Measurements from ENCODE around the gene TNFSF13B.
"Not testable (repeated sequence)": the region's sequence is repeated elsewhere in the genome, so short reads cannot be mapped to it uniquely, and the experiment has no call there.

The TNFSF13B gene, protein sequence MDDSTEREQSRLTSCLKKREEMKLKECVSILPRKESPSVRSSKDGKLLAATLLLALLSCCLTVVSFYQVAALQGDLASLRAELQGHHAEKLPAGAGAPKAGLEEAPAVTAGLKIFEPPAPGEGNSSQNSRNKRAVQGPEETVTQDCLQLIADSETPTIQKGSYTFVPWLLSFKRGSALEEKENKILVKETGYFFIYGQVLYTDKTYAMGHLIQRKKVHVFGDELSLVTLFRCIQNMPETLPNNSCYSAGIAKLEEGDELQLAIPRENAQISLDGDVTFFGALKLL

DNA sequence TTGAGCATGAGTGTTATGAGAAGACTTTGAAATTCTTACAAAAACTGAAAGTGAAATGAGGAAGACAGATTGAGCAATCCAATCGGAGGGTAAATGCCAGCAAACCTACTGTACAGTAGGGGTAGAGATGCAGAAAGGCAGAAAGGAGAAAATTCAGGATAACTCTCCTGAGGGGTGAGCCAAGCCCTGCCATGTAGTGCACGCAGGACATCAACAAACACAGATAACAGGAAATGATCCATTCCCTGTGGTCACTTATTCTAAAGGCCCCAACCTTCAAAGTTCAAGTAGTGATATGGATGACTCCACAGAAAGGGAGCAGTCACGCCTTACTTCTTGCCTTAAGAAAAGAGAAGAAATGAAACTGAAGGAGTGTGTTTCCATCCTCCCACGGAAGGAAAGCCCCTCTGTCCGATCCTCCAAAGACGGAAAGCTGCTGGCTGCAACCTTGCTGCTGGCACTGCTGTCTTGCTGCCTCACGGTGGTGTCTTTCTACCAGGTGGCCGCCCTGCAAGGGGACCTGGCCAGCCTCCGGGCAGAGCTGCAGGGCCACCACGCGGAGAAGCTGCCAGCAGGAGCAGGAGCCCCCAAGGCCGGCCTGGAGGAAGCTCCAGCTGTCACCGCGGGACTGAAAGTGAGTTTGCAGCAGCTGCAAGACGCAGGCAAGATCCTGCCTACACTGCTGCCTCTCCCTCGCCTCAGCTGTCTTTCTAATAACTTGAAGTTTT, at the start of gene TNFSF13B:
Gene TNFSF13B, plus strand, starts transcription at position 118 of the 728 bp plus-strand sequence. Its CDS starts 178 bp downstream, at position 296.
- DNase-seq, result peak in 1 of 2 donors; percentile 29

DNA sequence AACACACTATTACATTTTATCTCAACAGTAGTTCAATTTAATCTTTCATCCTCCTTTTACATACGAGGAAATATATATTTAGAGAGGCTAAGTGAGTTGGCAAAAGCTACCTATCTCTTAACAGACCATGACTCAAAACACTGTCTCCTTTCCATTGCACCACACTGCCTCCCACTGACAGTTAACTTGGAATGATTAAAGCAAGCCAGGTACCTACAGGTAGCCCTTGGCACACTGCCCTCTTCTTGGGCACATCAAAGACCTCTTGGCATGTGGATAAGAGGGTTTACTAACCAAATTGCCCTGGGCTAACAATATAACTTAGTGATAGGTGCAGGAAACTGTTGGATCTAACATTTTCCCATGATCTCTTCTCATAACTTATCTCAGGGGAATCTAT, 49.5 kb upstream of the TNFSF13B start:
- DNase-seq, result no peak

DNA sequence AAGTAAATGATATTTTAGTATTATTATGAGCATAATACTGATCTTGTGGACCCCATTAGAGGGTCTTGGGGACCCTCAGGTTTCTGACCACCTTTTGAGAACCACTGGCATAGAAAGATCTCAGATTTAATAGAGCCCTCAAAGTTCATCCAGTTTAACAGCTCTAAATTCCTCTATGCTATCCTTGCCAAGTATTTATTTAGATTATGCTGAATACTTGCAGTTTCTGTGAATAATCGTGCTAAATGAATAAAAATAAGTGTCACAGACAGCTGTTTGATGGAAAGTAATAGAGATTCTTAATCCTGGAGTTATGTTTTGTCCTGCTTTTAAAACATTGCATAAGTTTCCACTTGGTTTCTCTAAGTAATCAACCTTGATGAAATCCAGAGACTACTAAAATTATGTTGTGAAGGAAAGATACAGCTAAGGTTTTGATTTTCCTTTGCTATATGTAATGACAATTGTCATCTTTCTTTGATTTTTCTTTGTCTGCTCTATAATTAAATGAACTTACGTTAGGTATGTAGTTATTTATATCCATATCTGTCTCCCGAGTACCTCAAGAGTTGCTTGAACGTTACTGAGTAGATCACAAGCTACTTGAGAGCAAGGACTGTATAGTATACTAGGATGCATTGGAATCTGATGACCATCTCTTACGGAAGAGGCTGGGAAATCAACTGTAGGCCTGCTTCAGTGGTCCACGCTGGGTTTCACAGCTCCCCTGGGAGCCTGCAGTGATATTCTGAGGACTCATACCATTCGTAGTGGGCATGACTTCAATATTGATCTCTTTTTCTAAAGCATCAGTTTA, 45.6 kb upstream of the TNFSF13B start:
- no peak for DNase-seq

DNA sequence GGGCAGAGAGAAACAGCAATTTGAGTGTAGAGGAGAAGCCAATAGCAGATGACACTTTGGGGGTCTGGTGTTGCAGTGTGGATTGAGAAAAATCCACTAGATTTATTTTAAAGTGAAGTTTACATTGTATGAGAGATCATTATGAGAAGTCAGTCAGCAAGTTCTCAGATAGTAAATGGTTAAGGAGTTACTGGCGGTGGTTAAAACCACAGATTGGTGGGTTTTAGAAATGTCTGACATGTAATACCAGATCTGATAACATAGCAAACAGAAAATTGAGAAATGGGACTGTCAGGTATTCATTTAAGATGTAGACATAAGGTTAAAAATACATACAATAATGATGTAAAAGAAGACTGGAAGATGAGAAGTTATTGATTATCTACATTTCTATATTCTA, 44.1 kb upstream of the TNFSF13B start:
- DNase-seq, result no peak

DNA sequence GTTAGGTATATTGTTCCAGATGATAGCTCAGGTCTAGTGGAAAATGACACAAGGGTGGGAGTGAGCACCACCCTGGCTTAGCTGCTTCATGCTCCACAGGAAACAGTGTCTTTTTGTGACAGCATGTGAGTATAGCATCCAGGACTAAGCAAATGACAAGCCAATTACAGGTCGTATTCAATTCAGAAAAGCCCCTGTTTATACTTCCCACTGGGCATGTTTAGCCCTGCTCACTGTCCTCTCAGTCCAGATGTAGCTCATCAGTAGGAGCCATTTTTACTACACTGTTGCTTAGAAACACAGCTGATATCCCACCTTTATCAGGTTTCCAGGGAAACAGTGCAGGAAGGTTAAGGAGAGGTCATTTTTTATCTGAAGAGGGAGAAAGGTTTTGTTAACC, 43.3 kb upstream of the TNFSF13B start:
- no peak for DNase-seq

DNA sequence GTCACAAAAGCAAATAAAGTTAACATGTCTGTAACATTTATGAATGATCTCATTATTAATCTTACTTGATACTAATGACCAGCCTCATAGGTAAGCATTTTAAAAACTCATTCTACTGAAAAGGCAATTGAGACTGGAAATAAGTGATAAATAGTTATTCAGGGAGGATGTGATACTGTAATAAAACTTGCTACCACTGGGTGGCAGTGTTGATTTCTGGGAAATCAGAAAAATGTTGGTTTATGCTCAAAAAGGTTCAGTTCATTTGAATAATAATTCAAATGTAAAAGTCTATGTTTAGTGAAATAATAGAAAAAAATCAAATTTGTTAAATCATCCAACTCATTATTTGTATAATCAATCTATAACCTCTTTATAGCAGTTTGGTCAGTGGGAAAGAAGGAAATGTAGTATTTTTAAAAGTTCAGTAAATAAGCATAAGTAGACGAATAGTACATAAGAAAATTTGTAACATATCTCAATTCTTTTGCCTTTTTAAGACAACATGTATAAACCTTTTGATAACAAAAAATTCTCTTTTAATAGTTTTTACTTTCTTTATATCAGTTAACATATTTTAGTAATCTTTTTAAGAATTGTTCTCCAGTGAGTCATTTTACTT, 41.8 kb upstream of the TNFSF13B start:
- peak in 1 of 2 donors; percentile 49 for DNase-seq

DNA sequence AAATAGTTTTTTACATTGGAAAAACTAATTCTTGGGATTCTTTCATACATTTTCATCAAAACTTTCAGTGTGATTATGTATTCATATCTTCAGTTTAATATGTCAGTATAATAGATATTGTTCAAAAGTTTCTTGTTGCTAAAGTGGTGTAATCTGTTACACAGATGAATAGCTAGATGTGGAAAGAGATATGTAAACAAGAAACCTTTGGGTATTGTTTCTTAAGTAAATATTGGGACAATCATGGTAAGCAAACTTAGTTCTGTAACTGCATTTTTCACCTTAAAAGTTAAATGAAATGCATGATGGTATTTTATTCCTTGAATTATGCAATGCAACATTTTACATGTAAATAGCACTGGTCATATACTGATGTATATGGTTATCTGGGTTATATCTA, 39.1 kb upstream of the TNFSF13B start:
- no peak for DNase-seq

DNA sequence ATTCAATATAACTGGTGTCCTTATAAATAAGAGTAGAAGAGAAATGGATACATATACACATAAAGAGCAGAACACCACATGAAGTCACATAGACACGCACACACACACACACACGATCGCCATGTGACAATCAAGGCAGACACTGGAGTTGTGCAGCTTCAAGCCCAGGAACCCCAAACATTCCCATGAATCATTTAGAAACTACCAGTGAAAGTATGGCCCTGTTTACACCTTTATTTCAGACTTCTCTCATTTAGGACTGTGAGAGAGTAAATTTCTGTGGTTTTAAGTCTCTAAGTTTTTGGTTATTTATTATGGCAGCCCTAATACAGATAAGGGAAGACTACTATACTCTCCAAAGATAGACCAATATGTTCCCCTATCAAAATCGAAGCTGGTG, 20.4 kb upstream of the TNFSF13B start:
- DNase-seq, result no peak

DNA sequence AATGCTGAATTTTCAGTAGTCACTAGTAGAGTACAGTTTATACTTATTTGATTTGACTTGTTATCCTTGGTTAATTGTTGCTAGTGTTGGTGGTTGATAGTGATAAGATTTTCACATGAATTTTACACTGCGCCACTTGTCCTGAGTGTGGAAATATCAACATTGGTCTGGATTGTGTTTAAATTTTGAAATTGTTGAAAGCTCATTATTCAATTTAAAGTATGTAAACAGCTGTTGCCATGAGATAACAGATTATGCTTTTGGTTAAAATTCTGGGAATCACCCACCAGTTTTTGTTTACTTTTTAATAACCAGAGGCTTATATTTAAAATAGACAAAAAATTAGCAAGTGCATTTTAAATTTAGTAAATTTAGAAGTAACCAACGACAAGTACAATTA, 12.3 kb upstream of the TNFSF13B start:
- no peak for DNase-seq

DNA sequence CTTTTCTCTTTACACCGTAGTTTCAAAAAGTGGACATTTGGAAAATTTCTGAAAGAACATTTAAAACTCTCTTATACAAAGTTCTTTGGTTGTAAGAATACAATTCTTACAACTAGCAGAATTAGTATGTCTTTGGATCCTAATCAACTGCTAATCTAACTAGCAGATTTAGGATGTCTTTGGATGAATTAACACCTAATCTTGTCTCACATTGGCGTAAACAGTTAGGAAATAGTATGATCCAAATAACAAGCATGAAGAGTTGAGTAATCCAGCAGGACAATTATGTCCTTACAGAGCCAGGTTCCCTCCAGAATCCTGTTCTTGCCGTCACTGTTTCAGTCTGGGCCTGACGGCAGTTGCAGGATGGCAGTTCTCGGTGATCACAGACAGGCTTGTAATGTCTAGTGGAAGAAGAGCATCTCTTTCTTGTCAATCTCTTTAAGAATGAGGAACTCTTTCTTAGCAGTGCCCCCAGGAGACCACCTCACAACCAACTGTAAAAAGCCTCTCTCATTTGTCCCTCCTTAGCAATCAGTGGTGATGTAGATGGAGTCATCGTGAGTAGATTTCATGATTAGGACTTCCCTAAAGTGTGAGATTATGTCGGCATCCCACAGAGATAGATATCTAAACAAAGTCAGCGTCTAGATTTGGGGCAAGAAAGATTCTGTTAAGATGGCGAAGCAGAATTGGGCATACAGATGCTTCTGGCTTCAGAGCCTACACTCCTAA, 5.7 kb upstream of the TNFSF13B start:
- no peak for DNase-seq

DNA sequence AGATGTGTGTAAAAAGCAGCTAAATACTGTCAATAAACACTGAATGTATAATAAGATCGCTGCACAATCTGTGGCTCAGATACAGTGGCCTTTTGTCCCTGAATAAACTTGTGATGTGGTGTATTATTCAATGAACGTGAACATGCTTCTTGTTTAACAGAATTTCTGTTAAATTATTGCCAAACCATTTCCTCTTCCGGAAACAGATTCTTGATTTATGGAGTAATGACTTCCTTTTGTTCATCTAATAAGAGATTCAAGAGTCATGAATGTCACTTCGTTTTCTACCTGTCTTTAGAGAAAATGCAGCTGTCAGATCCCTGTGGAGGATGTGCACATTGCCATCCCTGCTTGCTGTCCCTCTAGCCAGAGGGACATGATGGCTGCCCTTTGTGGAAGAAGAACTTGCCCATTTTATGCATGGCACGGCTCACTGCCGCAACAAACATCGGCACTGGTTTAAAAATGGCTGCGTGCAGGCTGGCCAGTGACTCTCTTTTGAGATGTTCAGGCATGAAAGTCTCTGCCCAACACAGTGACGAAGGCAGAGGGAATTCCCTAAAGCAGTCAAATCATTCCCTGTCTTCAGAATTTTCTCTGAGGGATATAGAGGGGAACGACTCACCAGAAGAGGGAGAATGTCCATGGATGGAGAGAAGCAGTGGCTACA, 3.1 kb upstream of the TNFSF13B start:
- no peak for DNase-seq

DNA sequence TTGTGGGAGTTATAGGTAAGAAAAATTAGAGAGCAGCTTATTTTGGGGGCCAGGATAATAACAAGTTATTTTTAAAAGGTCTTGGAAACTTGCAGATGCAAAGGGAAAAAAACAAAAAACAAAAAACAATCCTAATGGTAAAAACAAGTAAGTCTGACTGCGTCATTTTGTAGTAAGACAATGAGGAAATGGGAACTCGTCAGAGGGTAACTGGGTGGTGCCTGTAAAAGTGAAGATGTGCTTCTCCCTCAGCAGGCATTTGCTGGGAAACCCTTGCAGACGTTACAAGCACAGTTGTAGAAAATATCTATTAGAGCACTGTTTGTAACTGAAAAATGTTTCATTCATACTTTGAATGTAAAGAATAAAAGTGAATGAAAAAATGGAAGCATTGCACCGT, 2.2 kb upstream of the TNFSF13B start:
- no peak for DNase-seq

DNA sequence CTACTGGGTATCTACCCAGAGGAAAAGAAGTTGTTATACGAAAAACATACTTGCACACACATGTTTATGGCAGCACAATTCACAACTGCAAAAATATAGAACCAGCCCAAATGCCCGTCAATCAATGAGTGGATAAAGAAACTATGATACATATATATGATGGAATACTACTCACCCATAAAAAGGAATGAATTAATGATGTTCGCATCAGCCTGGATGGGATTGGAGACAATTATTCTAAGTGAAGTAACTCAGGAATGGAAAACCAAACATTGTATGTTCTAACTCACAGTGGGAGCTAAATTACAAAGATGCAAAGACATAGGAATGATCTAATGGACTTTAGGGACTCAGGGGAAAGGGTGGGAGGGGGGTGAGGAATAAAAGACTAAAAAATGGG, 1.7 kb upstream of the TNFSF13B start:
- DNase-seq, result not testable (repeated sequence)

DNA sequence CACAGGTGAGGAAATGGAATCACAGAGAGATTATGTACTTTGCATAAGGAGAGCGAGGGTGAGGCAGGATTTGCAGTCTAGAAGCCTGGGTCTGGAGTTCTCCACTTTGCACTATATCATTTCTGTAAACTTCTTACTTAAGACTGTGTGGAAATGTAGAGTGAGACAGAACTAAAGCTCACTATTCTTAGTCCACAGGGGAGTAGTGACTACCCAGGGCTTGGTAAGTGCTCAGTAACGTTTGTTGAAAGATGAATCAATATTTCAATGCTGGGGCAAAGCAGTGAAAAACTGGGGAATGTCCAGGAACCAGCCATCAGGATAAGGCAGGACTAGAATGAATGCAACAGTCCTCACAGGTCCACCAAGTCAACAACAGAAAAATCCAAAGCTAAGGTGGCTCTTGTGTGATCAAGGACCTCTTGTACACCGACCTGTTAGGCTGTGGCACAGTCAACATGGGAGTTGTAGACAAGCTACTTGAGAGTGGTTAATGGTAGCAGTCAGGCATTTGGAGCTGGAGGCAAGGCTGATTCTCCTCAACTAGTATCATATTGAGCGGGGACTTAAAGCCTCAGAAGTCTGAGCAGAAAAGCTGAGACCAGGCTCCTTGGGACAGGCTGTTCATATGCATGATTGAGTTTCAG, 929 bp upstream of the TNFSF13B start:
- DNase-seq, result no peak

DNA sequence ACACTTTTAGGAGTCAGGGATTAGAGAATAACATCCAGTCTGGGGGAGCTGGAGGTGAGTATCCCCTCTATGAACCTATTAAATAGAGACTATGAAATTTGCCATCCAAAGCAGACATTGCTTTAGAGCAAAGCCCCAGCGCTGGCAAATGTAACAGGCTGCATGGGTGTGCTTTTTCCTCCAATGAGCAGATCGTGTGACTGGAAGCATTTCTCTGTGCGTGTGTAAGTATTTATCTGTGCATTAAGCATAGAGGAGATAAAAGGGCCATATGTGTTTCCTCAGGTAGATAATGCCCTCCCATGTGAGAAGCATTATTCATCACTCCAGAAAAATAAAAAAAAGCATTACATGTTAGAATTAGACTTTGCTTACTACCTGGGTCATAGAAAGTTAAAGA, 924 bp downstream of the TNFSF13B start:
- no peak for DNase-seq

DNA sequence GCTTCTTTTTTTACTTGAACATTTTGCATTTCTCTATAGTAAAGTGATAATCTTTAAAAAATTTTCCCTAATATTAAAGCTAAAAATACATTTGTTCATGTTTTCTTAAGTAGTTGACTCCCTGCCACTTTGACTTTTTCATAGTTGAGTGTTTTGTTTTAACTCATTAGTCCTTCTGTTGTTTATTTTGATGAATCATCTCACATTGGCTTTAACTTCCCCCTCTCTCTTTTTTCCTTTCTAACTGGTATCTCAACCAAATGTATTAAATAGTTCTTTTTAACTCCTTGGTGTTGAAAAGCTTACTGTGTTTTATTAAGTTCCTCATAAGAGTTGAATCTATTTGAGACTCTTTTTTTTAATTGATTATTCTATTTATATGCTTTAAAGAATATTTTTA, 2.8 kb downstream of the TNFSF13B start:
- no peak for DNase-seq

DNA sequence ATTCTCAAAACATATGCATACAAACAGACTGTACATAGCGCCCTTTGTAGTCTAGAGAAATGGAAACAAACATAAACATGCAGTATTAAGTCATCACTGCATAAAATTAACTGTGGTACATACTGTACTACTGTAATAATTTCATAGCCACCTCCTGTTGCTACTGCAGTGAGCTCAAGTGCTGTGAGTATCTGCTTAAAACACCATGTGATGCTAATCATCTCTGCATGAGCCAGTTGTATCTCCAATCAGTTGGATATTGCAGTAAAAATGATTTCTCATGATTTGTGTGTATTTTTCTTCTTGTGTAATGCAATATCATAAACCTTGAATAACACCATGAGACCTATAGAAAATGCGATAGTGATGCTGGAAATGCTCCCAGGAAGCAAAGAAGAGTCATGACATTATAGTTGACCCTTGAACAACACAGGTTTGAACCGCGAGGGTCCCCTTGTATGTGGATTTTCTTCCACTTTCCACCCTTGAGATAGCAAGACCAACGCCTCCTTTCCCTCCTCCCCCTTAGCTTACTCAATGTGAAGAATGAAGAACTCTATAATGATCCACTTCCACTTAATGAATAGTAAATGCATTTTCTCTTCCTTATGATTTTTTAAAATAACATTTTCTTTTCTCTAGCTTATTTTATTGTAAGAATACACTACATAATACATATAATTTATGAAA, 4.1 kb downstream of the TNFSF13B start:
- DNase-seq, result no peak

DNA sequence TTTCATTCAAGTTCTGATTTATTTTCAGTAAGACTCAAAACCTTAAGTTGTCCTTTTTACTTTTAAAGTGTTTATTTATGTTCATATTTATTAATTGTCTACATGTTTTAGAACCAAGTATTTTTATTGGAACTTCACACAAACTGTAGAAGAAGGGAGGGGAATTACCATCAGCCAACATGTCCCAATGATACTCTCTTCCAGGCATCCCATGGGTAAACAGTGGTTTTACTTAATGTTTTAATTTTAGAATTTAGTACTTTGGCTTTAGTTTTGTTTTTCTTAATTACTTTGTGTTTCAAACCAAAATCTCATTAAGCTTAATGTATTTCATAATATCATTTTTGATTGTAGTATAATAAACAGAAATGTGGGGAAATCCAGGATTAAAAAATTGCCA, 5.2 kb downstream of the TNFSF13B start:
- no peak for DNase-seq

DNA sequence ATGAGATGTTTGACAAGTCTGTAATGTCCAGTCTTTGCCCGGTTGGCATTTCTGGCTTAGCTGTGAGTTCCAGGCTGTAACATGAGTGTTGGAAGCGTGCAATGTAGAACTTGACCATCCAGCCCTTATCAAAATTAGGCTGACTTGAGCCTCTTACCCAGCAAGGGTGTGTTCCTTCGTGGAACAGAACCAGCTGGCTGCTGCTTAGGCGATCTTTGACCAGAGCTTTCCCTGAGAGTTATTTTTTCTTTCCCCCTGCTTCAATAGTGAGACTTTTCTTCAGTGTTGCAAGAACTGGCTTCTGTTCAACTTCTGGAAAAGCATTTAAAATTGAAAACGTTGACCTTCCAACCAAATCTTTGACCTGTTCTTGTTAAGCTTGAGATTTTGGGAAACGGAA, 6.5 kb downstream of the TNFSF13B start:
- no peak for DNase-seq

DNA sequence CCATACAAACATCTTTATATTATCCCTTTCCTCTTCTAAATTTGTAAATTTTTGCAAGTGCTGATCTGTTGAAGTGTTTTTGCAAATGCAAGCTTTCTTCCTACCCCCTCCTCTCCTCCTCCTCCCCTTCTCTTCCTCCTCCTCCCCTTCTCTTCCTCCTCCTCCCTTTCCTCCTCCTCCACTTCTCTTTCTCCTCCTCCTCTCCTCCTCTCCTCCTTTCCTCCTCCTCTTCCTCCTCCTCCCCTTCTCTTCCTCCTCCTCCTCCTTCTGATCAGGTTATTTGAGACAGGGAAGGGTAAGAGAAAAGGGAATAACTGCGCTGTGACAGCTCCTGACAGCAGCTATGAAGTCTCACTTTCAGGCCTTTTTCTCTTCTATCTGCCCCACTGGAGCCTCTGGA, 8.9 kb downstream of the TNFSF13B start:
- DNase-seq, result no peak

DNA sequence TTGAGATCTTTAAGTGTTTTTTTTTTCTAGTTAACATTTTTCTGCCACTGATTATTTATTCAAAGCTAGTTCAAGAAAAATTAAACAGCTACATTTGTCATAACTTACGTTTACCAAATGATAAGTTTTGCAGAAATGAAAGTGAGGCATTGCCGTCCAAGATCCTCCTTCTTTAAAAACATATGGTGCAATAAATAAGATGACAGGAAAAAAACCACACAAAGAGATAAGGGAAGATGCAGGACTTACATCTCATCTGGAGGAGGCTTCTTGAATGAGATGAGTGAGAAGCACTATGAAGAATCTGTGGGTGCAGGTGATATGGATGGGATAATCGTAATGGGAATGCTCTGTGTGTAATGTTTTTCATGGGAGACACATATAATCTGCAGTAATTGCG, 12.4 kb downstream of the TNFSF13B start:
- no peak for DNase-seq

All from hippocampal formation (tissue), 2 donors.